GM19351 (cell line): ENCODE data around the gene KRT6B.
"Not testable (repeated sequence)": the region's sequence is repeated elsewhere in the genome, so short reads cannot be mapped to it uniquely, and the experiment has no call there.

ENCODE experiments used
- ATAC-seq: cut with Tn5 transposase; IDR thresholded peaks from one replicate; pipeline ENCODE4 v1.9.1; 2021; ENCODE audit warnings: mild to moderate bottlenecking, moderate library complexity; ENCODE audit not compliant: unreplicated experiment

KRT6B gene

GRCh38 chr12:52473768-52474167, 21.8 kb upstream of the KRT6B start, which contains the start of gene KRT6C:
Gene KRT6C (minus strand): TSS chr12:52473805. CDS start chr12:52473737, 68 bp downstream.
- ATAC-seq = no peak

- ATAC-seq = no peak
These were observed 17.9 kb upstream of the KRT6B start for GRCh38 chr12:52469853-52470252.

GRCh38 chr12:52464897-52465296, 13.0 kb upstream of the KRT6B start:
- ATAC-seq = no peak

- no peak for ATAC-seq
These were observed 9.7 kb upstream of the KRT6B start for GRCh38 chr12:52461693-52462092.

GRCh38 chr12:52458861-52459260, 6.9 kb upstream of the KRT6B start:
- ATAC-seq = no peak

GRCh38 chr12:52455821-52456220, 3.9 kb upstream of the KRT6B start:
- no peak for ATAC-seq

- no peak for ATAC-seq
These were observed 2.7 kb upstream of the KRT6B start for GRCh38 chr12:52454411-52455201.

GRCh38 chr12:52448228-52448627, 3.7 kb downstream of the KRT6B start:
- no peak for ATAC-seq

- ATAC-seq = not testable (repeated sequence)
These were observed 4.8 kb downstream of the KRT6B start for GRCh38 chr12:52447196-52447595.

GRCh38 chr12:52446367-52447045, 5.4 kb downstream of the KRT6B start:
- no peak for ATAC-seq

GRCh38 chr12:52445876-52446275, 6.1 kb downstream of the KRT6B start:
- no peak for ATAC-seq

- ATAC-seq = no peak
These were observed 7.0 kb downstream of the KRT6B start for GRCh38 chr12:52444647-52445595.

GRCh38 chr12:52443966-52444365, 8.0 kb downstream of the KRT6B start:
- no peak for ATAC-seq

GRCh38 chr12:52442600-52443061, 9.3 kb downstream of the KRT6B start:
- no peak for ATAC-seq

- ATAC-seq = no peak
These were observed 10.5 kb downstream of the KRT6B start for GRCh38 chr12:52441320-52441911.

GRCh38 chr12:52440821-52441319, 11.1 kb downstream of the KRT6B start:
- ATAC-seq = no peak

- no peak for ATAC-seq
These were observed 12.1 kb downstream of the KRT6B start for GRCh38 chr12:52439845-52440244.

- ATAC-seq = no peak
These were observed 12.5 kb downstream of the KRT6B start for GRCh38 chr12:52439420-52439819.

- ATAC-seq = no peak
These were observed 13.3 kb downstream of the KRT6B start for GRCh38 chr12:52438305-52439301.
